Measurements from ENCODE around the gene PRKAR1B. TPM values are rescaled to one million over a fixed set of nuclear protein-coding genes. Genes with fewer than 3 reads are reported as not detected.

PRKAR1B gene
- total RNA-seq, 2 donors from 2014 or later, result 33.5 to 43.2 TPM

GRCh38 chr7:628826-629225, 98.3 kb downstream of the PRKAR1B start:
- Histone ChIP-seq H3K9ac (ENCODE audit: extremely low read depth, low read length, poor library complexity, severe bottlenecking) (no peak overlapping the region), H3K36me3 (ENCODE audit: control insufficient read depth, insufficient read depth, low read length) (no peaks in the 10 kb centered on the region), H3K4me1 (ENCODE audit: control insufficient read depth, insufficient read depth, low read length) (no peaks in the 10 kb centered on the region), H3K27ac (ENCODE audit: low read depth, low read length) (no peak overlapping the region), H3K9me3 (ENCODE audit: control insufficient read depth, low read length) (peaks cover 29% of the 10 kb centered on the region), H3K4me3 (ENCODE audit: low read length) (no peak overlapping the region), H3K27me3 (ENCODE audit: control insufficient read depth, insufficient read depth, low read length, poor library complexity, severe bottlenecking) (no peaks in the 10 kb centered on the region)
- WGBS, 2 experiments (ENCODE audit: insufficient coverage in 1 of 2, insufficient read length in 1 of 2), result 94 to 98% methylated on average over 11 to 19 of the region's 19 CpGs
- H3K4me3 Mint-ChIP-seq, result no peak overlapping the region
- TF ChIP-seq CTCF (conservative IDR thresholded peaks at IDR 0.05), result no peak
- H3K27me3 Mint-ChIP-seq (ENCODE audit: insufficient read depth), result no peaks in the 10 kb centered on the region
- DNase-seq, result no peak
- no peak overlapping the region for H3K27ac Mint-ChIP-seq
- peaks cover 38% of the 10 kb centered on the region for H3K9me3 Mint-ChIP-seq
- H3K36me3 Mint-ChIP-seq (ENCODE audit: low read depth), result peaks cover 24% of the 10 kb centered on the region
- H3K4me1 Mint-ChIP-seq, result no peaks in the 10 kb centered on the region

GRCh38 chr7:628402-628763, 98.7 kb downstream of the PRKAR1B start:
- Mint-ChIP-seq H3K27ac (no peak overlapping the region), H3K4me1 (no peaks in the 10 kb centered on the region), H3K27me3 (ENCODE audit: insufficient read depth) (no peaks in the 10 kb centered on the region), H3K9me3 (peaks cover 42% of the 10 kb centered on the region), H3K36me3 (ENCODE audit: low read depth) (peaks cover 27% of the 10 kb centered on the region), H3K4me3 (no peak overlapping the region)
- 90 to 92% methylated on average over 11 to 13 of the region's 13 CpGs for WGBS, 2 experiments (ENCODE audit: insufficient coverage in 1 of 2, insufficient read length in 1 of 2)
- H3K4me1 ChIP-seq (ENCODE audit: control insufficient read depth, insufficient read depth, low read length), result no peaks in the 10 kb centered on the region
- H3K27me3 ChIP-seq (ENCODE audit: control insufficient read depth, insufficient read depth, low read length, poor library complexity, severe bottlenecking), result no peaks in the 10 kb centered on the region
- no peak overlapping the region for H3K27ac ChIP-seq (ENCODE audit: low read depth, low read length)
- H3K9me3 ChIP-seq (ENCODE audit: control insufficient read depth, low read length), result peaks cover 33% of the 10 kb centered on the region
- no peak for DNase-seq
- H3K4me3 ChIP-seq (ENCODE audit: low read length), result no peak overlapping the region
- no peak overlapping the region for H3K9ac ChIP-seq (ENCODE audit: extremely low read depth, low read length, poor library complexity, severe bottlenecking)
- TF ChIP-seq CTCF (conservative IDR thresholded peaks at IDR 0.05), result no peak
- no peaks in the 10 kb centered on the region for H3K36me3 ChIP-seq (ENCODE audit: control insufficient read depth, insufficient read depth, low read length)

- peaks cover 46% of the 10 kb centered on the region for H3K9me3 Mint-ChIP-seq
- no peak overlapping the region for H3K27ac Mint-ChIP-seq
- WGBS, 2 experiments (ENCODE audit: insufficient coverage in 1 of 2, insufficient read length in 1 of 2), result 92 to 96% methylated on average over 32 to 35 of the region's 35 CpGs
- no peak overlapping the region for H3K27ac ChIP-seq (ENCODE audit: low read depth, low read length)
- H3K36me3 Mint-ChIP-seq (ENCODE audit: low read depth), result peaks cover 33% of the 10 kb centered on the region
- H3K4me3 ChIP-seq (ENCODE audit: low read length), result no peak overlapping the region
- H3K36me3 ChIP-seq (ENCODE audit: control insufficient read depth, insufficient read depth, low read length), result no peaks in the 10 kb centered on the region
- no peaks in the 10 kb centered on the region for H3K27me3 ChIP-seq (ENCODE audit: control insufficient read depth, insufficient read depth, low read length, poor library complexity, severe bottlenecking)
- H3K4me3 Mint-ChIP-seq, result no peak overlapping the region
- no peaks in the 10 kb centered on the region for H3K27me3 Mint-ChIP-seq (ENCODE audit: insufficient read depth)
- no peak overlapping the region for H3K9ac ChIP-seq (ENCODE audit: extremely low read depth, low read length, poor library complexity, severe bottlenecking)
- H3K4me1 ChIP-seq (ENCODE audit: control insufficient read depth, insufficient read depth, low read length), result no peaks in the 10 kb centered on the region
- H3K4me1 Mint-ChIP-seq, result no peaks in the 10 kb centered on the region
- TF ChIP-seq CTCF (conservative IDR thresholded peaks at IDR 0.05), result no peak
- peaks cover 37% of the 10 kb centered on the region for H3K9me3 ChIP-seq (ENCODE audit: control insufficient read depth, low read length)
- no peak for DNase-seq
Observed at GRCh38 chr7:627661-628401, 99.2 kb downstream of the PRKAR1B start.

Data from endodermal cell (in vitro differentiated cells).